HG02623 (cell line): ENCODE measurements around the gene PSG2.
"Not testable (repeated sequence)": the region's sequence is repeated elsewhere in the genome, so short reads cannot be mapped to it uniquely, and the experiment has no call there.

ENCODE experiments used
- ATAC-seq: cut with Tn5 transposase; IDR thresholded peaks from one replicate; pipeline ENCODE4 v1.9.1; 2021; ENCODE audit warnings: moderate library complexity; ENCODE audit not compliant: unreplicated experiment

The PSG2 gene

GRCh38 chr19:43078311-43078710 lies 4.2 kb downstream of the PSG2 start:
- ATAC-seq = no peak

GRCh38 chr19:43077881-43078280 lies 4.6 kb downstream of the PSG2 start:
- ATAC-seq = not testable (repeated sequence)

- not testable (repeated sequence) for ATAC-seq
Observed at GRCh38 chr19:43062418-43062817, 20.1 kb downstream of the PSG2 start.

GRCh38 chr19:43061326-43061725 lies 21.2 kb downstream of the PSG2 start:
- not testable (repeated sequence) for ATAC-seq

- not testable (repeated sequence) for ATAC-seq
Observed at GRCh38 chr19:43060254-43060653, 22.2 kb downstream of the PSG2 start.

- not testable (repeated sequence) for ATAC-seq
Observed at GRCh38 chr19:43059482-43059881, 23.0 kb downstream of the PSG2 start.

GRCh38 chr19:43058440-43058839 lies 24.1 kb downstream of the PSG2 start:
- ATAC-seq = not testable (repeated sequence)

- ATAC-seq = not testable (repeated sequence)
Observed at GRCh38 chr19:43047966-43048365, 34.5 kb downstream of the PSG2 start.

- not testable (repeated sequence) for ATAC-seq
Observed at GRCh38 chr19:43046578-43046977, 35.9 kb downstream of the PSG2 start.

- ATAC-seq = not testable (repeated sequence)
Observed at GRCh38 chr19:43043492-43044180, 38.9 kb downstream of the PSG2 start.

GRCh38 chr19:43031645-43032044 lies 50.9 kb downstream of the PSG2 start:
- not testable (repeated sequence) for ATAC-seq

- no peak for ATAC-seq
Observed at GRCh38 chr19:43028866-43029265, 53.6 kb downstream of the PSG2 start.

GRCh38 chr19:43027985-43028384 lies 54.5 kb downstream of the PSG2 start:
- ATAC-seq = not testable (repeated sequence)

GRCh38 chr19:43027061-43027460 lies 55.4 kb downstream of the PSG2 start:
- not testable (repeated sequence) for ATAC-seq

- ATAC-seq = not testable (repeated sequence)
Observed at GRCh38 chr19:43026369-43026768, 56.1 kb downstream of the PSG2 start, which contains the start of gene PSG11. Gene PSG11 (minus strand): TSS chr19:43026469. CDS start chr19:43026372, 97 bp downstream.

GRCh38 chr19:43022098-43022497 lies 60.4 kb downstream of the PSG2 start:
- ATAC-seq = not testable (repeated sequence)

GRCh38 chr19:43021629-43022028 lies 60.9 kb downstream of the PSG2 start:
- ATAC-seq = not testable (repeated sequence)

- ATAC-seq = not testable (repeated sequence)
Observed at GRCh38 chr19:43019588-43019987, 62.9 kb downstream of the PSG2 start.
